Breast epithelium (tissue), 4 donors: Measurements from ENCODE around the gene RNASEH2C. TPM values are rescaled to one million over a fixed set of nuclear protein-coding genes. Genes with fewer than 3 reads are reported as not detected.

Experiments
- DNase-seq, 2 donors: peaks; one replicate each; pipeline ENCODE4 v3.0.0-alpha.2; 2019; ENCODE audit warnings: low spot score in 2 of 2
- H3K27ac ChIP-seq, 2 donors: fragments of 200-600 bp; sonication (generic) in 1 of 2; one replicate each; pipeline ENCODE4 v1.5.1; 2016 to 2019; ENCODE audit warnings: mild to moderate bottlenecking in 1 of 2
- H3K27me3 ChIP-seq, 2 donors: fragments of 200-600 bp; sonication (generic) in 1 of 2; one replicate each; pipeline versions ENCODE4 v1.5.1 to v1.6.0; 2017 to 2019; ENCODE audit warnings: control low read depth in 1 of 2, mild to moderate bottlenecking in 1 of 2
- H3K36me3 ChIP-seq: fragments of 200-600 bp; one replicate; pipeline ENCODE4 v1.5.1; 2019
- H3K4me1 ChIP-seq, 2 donors: fragments of 200-600 bp; sonication (generic); one replicate each; pipeline ENCODE4 v1.5.1; 2016 to 2019; ENCODE audit warnings: control low read depth in 1 of 2
- H3K4me3 ChIP-seq, 3 donors: fragments of 200-600 bp; sonication (generic); 1 replicate in 2 of 3; 2 replicates in 1 of 3; pipeline ENCODE4 v1.5.1; 2016 to 2019; ENCODE audit warnings: mild to moderate bottlenecking in 3 of 3, moderate library complexity in 2 of 3
- H3K9me3 ChIP-seq, 2 donors: fragments of 200-600 bp; sonication (generic) in 1 of 2; one replicate each; pipeline ENCODE4 v1.5.1; 2016 to 2019; ENCODE audit warnings: control low read depth in 1 of 2
- CTCF ChIP-seq, 3 donors: fragments of 450-650 bp; IDR thresholded peaks; one replicate each; pipeline ENCODE4 v1.5.1; 2016 to 2017; ENCODE audit warnings: antibody characterized with exemption in 3 of 3, mild to moderate bottlenecking in 3 of 3, moderate library complexity in 3 of 3
- POLR2A ChIP-seq: fragments of 450-650 bp; IDR thresholded peaks from one replicate; pipeline ENCODE4 v1.6.1; 2016; ENCODE audit warnings: antibody characterized with exemption, mild to moderate bottlenecking, moderate library complexity
- POLR2AphosphoS5 ChIP-seq, 3 donors: sonication (generic); formaldehyde crosslinking; IDR thresholded peaks; one replicate each; pipeline ENCODE4 v1.6.1; 2017; ENCODE audit warnings: antibody characterized with exemption in 3 of 3
- intact Hi-C: fragments of 100-400 bp; cut with DNase I; formaldehyde crosslinking; loops from one replicate; pipeline ENCODE4 v1.15.1; 2023; ENCODE audit warnings: low total_unique reads
- total RNA-seq, 3 donors: library from RNA; depleted of rRNA; stranded (reverse); fragments of >200 nt; gene quantifications; one replicate each; pipeline ENCODE4 v1.1.0, GENCODE V29; 2016

Gene RNASEH2C
- total RNA-seq, 3 donors from 2014 or later: 89.1 to 110 (median 99.8) TPM

- H3K4me3 ChIP-seq: no peak overlapping the region
- no peaks in the 10 kb centered on the region for H3K27me3 ChIP-seq
- no peaks in the 10 kb centered on the region for H3K36me3 ChIP-seq
- no peak for DNase-seq
- peaks cover 5 to 18% of the 10 kb centered on the region in 2 donors for H3K4me1 ChIP-seq
- intact Hi-C loops: no loop called here
- no peaks in the 10 kb centered on the region for H3K9me3 ChIP-seq
- peak overlapping the region in 1 of 2 donors; percentile 15 for H3K27ac ChIP-seq
- TF ChIP-seq POLR2A (no peak), CTCF (IDR thresholded peaks at IDR 0.05) (no peak), POLR2AphosphoS5 (IDR thresholded peaks at IDR 0.05) (no peak)
Measured at GRCh38 chr11:65717906-65718305, 2.7 kb downstream of the RNASEH2C start.

GRCh38 chr11:65716774-65717405 is 3.7 kb downstream of the RNASEH2C start:
- Histone ChIP-seq H3K9me3 (no peaks in the 10 kb centered on the region), H3K4me1 (peaks cover 5 to 22% of the 10 kb centered on the region in 2 donors), H3K36me3 (no peaks in the 10 kb centered on the region), H3K27ac (no peak overlapping the region), H3K27me3 (no peaks in the 10 kb centered on the region), H3K4me3 (no peak overlapping the region)
- TF ChIP-seq POLR2A (no peak), POLR2AphosphoS5 (IDR thresholded peaks at IDR 0.05) (no peak), CTCF (IDR thresholded peaks at IDR 0.05) (no peak)
- intact Hi-C loops: no loop called here
- no peak for DNase-seq

- peaks cover 5 to 22% of the 10 kb centered on the region in 2 donors for H3K4me1 ChIP-seq
- DNase-seq: no peak
- no peaks in the 10 kb centered on the region for H3K36me3 ChIP-seq
- H3K9me3 ChIP-seq: no peaks in the 10 kb centered on the region
- H3K27me3 ChIP-seq: no peaks in the 10 kb centered on the region
- intact Hi-C loops: no loop called here
- no peak overlapping the region for H3K4me3 ChIP-seq
- TF ChIP-seq POLR2A: no peak
- no peak for TF ChIP-seq CTCF (IDR thresholded peaks at IDR 0.05)
- TF ChIP-seq POLR2AphosphoS5 (IDR thresholded peaks at IDR 0.05): no peak
- H3K27ac ChIP-seq: no peak overlapping the region
Measured at GRCh38 chr11:65716302-65716701, 4.3 kb downstream of the RNASEH2C start.

- H3K36me3 ChIP-seq: no peaks in the 10 kb centered on the region
- H3K4me3 ChIP-seq: no peak overlapping the region
- H3K27ac ChIP-seq: no peak overlapping the region
- H3K4me1 ChIP-seq: peaks cover 5 to 19% of the 10 kb centered on the region in 2 donors
- no peak for TF ChIP-seq POLR2A
- no peak for TF ChIP-seq CTCF (IDR thresholded peaks at IDR 0.05)
- no peak for TF ChIP-seq POLR2AphosphoS5 (IDR thresholded peaks at IDR 0.05)
- intact Hi-C loops: loop anchor here (5.0 kb wide), 2 partner anchors 63 to 103 kb away; no protein-coding TSS in a partner anchor
- DNase-seq: no peak
- no peaks in the 10 kb centered on the region for H3K27me3 ChIP-seq
- no peaks in the 10 kb centered on the region for H3K9me3 ChIP-seq
Measured at GRCh38 chr11:65714433-65714832, 6.2 kb downstream of the RNASEH2C start.

GRCh38 chr11:65713212-65713969 is 7.2 kb downstream of the RNASEH2C start:
- Histone ChIP-seq H3K27me3 (no peaks in the 10 kb centered on the region), H3K4me3 (peak overlapping the region in 2 of 3 donors; percentile 74 to 80), H3K36me3 (no peaks in the 10 kb centered on the region), H3K27ac (peak overlapping the region; percentile 99 to 100), H3K9me3 (no peaks in the 10 kb centered on the region), H3K4me1 (peaks cover 0 to 10% of the 10 kb centered on the region in 2 donors)
- intact Hi-C loops: loop anchor here (5.0 kb wide), 2 partner anchors 64 to 104 kb away; no protein-coding TSS in a partner anchor
- no peak for DNase-seq
- TF ChIP-seq POLR2AphosphoS5 (IDR thresholded peaks at IDR 0.05): no peak
- TF ChIP-seq CTCF (IDR thresholded peaks at IDR 0.05): no peak
- no peak for TF ChIP-seq POLR2A
